GM19193 (cell line): ENCODE results near the gene ERG28.

Experiments
- POLR2A ChIP-seq: IDR thresholded peaks from 4 replicates; pipeline ENCODE4 v1.6.1; 2011; ENCODE audit not compliant: insufficient read depth, insufficient read length; ENCODE audit errors: extremely low read depth

ERG28 gene

GRCh38 chr14:75667099-75667765, 6.6 kb upstream of the ERG28 start:
- TF ChIP-seq POLR2A: no peak

- no peak for TF ChIP-seq POLR2A
These were observed 2.3 kb upstream of the ERG28 start for GRCh38 chr14:75662966-75663365.

GRCh38 chr14:75661499-75661814, 781 bp upstream of the ERG28 start:
- no peak for TF ChIP-seq POLR2A

- no peak for TF ChIP-seq POLR2A
These were observed 442 bp downstream of the ERG28 start for GRCh38 chr14:75660238-75660629.

GRCh38 chr14:75658957-75659356, 1.7 kb downstream of the ERG28 start:
- TF ChIP-seq POLR2A: no peak

GRCh38 chr14:75657331-75657730, 3.3 kb downstream of the ERG28 start:
- no peak for TF ChIP-seq POLR2A

GRCh38 chr14:75655235-75655634, 5.4 kb downstream of the ERG28 start:
- no peak for TF ChIP-seq POLR2A

- no peak for TF ChIP-seq POLR2A
These were observed 6.4 kb downstream of the ERG28 start for GRCh38 chr14:75654127-75654732.

GRCh38 chr14:75653563-75653962, 7.1 kb downstream of the ERG28 start:
- TF ChIP-seq POLR2A: no peak

- no peak for TF ChIP-seq POLR2A
These were observed 10.2 kb downstream of the ERG28 start for GRCh38 chr14:75650253-75651058.

GRCh38 chr14:75649773-75650172, 10.9 kb downstream of the ERG28 start:
- no peak for TF ChIP-seq POLR2A

- no peak for TF ChIP-seq POLR2A
These were observed 11.3 kb downstream of the ERG28 start for GRCh38 chr14:75649337-75649736.

GRCh38 chr14:75648066-75648838, 12.4 kb downstream of the ERG28 start:
- no peak for TF ChIP-seq POLR2A

- no peak for TF ChIP-seq POLR2A
These were observed 13.0 kb downstream of the ERG28 start for GRCh38 chr14:75647640-75648039.

- no peak for TF ChIP-seq POLR2A
These were observed 13.9 kb downstream of the ERG28 start for GRCh38 chr14:75646762-75647161.

GRCh38 chr14:75645056-75645455, 15.6 kb downstream of the ERG28 start:
- TF ChIP-seq POLR2A: no peak

GRCh38 chr14:75643985-75644384, 16.7 kb downstream of the ERG28 start:
- TF ChIP-seq POLR2A: no peak
